Tracheal epithelial cell (primary cell): Measurements from ENCODE around the gene CCHCR1. TPM values are rescaled to one million over a fixed set of nuclear protein-coding genes. Genes with fewer than 3 reads are reported as not detected.

Experiments used
- total RNA-seq: library from RNA; depleted of rRNA; stranded (reverse); fragments of >200 nt; gene quantifications from 2 replicates; pipeline ENCODE4 v1.2.1, GENCODE V29; 2014

Gene CCHCR1, protein sequence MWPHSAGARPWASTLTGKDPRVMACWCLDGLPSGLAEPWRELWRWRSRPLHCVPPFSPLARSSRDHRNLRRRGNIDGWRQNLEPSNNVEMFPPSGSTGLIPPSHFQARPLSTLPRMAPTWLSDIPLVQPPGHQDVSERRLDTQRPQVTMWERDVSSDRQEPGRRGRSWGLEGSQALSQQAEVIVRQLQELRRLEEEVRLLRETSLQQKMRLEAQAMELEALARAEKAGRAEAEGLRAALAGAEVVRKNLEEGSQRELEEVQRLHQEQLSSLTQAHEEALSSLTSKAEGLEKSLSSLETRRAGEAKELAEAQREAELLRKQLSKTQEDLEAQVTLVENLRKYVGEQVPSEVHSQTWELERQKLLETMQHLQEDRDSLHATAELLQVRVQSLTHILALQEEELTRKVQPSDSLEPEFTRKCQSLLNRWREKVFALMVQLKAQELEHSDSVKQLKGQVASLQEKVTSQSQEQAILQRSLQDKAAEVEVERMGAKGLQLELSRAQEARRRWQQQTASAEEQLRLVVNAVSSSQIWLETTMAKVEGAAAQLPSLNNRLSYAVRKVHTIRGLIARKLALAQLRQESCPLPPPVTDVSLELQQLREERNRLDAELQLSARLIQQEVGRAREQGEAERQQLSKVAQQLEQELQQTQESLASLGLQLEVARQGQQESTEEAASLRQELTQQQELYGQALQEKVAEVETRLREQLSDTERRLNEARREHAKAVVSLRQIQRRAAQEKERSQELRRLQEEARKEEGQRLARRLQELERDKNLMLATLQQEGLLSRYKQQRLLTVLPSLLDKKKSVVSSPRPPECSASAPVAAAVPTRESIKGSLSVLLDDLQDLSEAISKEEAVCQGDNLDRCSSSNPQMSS
- 11.5 and 18.3 TPM in 2 replicates for total RNA-seq

DNA sequence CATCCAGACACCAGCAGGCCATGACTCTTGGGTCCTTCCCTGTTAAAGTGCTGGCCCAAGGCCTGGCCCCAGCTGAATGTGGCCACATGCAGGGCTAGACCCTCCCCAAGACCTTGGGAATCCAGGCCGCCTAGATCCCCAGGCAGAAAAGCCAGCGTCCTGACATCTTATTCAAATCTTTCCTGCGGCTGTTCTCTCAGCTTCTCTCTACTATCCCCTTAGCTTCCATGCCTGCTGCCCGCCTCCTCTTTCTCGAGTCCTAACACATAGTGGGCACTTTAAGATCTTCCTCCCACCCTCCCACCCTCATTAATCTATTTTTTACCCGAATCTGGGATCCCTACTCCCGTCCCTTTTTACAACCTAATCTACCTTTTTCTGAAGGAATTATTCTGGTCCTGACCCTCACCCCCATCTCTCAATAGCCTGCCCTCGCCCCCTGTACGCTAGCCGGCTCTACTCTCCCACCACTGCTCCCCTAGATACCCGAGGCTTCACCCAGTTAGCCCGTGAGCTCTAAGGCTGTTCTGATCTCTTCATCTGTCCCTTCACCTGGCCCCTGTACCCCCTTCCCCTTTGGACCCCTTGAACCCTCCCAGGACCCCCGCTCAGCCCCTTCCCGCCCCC lies at the start of gene CCHCR1:
CCHCR1 (minus strand) TSS at position 290 of the 627 bp plus-strand sequence; CDS start at position 88, 202 bp downstream.

DNA sequence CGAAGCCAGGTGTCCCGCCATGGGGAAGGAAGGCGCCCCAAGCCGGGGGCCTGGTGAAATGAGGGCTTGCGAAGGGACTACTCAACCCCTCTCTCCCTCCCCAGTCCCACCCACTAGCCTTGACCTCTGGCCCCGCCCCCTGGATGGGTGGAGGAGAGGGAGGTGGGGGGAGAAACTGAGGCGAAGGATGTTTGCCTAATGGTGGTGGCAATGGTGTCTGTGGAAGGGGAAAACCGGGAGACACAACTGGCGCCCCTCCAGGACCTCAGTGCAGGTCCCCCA lies 12.9 kb upstream of the CCHCR1 start, which contains the start of gene POU5F1:
POU5F1 (minus strand) TSS at position 83 of the 282 bp plus-strand sequence; CDS start at position 21, 62 bp downstream.

DNA sequence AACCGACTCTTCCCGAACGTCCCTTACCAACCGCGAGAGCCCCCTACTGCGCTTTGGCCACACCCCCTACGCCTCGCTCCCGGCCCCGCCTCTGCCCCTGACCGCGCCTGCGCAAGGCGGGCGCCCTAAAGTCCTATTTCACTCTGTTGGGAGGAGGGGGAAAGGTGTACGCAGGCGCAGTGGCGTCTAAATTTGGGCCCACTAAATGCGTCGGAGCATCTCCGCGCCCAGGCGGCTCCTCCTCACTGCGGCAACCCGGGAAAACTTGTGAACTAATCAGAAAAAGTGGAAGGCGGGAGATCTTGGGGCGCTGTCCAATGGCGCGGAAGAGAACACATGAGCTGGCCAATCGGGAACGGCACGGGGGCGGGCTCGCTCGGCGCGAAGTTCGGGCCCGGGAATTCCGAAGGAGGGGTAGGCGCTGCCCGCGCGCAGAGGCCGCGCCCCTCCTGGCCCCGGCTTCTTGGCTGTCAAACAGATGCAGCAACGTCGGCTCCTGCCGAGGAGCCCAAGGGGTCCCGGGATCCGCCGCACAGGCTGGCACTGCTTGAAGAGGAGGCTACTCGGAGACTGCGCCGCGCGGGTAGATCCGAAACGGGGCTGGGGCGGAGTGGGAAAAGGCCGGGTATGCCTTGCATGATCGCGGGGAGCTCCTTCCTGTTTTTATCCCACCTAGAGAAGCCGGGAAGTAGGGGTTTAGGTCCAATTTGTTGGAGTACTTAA lies 699 bp upstream of the CCHCR1 start, which contains the start of gene TCF19:
TCF19 (plus strand) TSS at position 450 of the 723 bp plus-strand sequence. CDS start 881 bp downstream, outside the sequence.

DNA sequence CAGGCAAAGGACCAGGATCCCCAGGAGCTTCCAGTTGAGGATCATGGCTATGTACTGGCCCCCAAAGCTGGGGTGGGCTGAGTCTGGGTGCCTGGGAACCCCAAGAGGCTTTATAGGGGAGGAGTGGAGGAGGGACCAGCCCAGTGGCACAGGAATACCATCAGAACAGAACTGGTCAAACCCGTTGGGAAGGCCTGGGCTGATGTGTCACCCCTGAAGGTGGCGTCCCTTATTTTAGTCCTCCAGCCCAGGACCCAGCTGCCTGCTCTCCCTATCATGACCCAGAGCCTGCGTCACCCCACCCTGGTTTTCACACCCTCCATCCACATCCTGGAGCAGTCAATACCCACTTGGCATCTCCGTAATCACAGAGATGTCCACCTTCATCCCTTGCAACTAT lies 18.6 kb downstream of the CCHCR1 start, which contains the start of gene PSORS1C2:
PSORS1C2 (minus strand) TSS at position 85 of the 400 bp plus-strand sequence; CDS start at position 45, 40 bp downstream.

DNA sequence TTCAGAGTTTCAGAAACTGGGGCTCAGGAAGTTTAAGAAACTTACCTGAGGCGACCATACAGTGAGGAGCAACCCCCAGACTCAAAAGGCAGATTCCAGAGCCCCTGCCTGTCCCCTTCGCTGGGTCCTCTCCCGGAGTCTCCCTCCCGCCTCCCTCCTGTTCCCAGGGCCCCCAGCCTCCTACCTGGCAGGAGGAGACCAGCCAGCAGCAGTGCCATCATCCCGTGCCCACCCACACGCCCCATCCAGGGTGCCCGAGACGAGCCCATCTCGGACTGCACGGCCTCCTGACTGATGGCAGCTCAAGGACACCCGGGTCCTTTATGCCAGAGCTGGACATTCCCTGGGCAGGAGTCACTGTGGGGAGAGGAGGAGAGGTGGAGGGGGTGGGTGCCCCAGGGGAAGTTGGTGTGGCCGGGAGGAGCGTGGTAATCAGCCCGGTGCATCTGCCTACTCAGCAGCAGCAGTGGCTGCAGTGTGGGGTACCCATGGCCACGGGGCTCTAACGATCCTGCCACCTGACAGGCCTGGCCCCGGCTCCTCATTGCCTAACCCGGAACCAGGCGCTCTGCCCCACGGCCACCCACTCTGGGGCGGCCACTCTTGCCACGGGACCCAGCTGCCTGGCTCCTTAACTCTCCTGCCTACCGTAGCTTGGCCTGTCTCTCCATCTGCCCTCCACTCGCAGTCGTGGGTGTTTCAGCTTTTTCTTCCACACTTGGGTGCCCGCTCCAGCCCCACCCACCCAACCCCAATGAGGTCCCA lies 37.3 kb downstream of the CCHCR1 start, which contains the start of gene CDSN:
CDSN (minus strand) TSS at position 296 of the 765 bp plus-strand sequence; CDS start at position 269, 27 bp downstream.

DNA sequence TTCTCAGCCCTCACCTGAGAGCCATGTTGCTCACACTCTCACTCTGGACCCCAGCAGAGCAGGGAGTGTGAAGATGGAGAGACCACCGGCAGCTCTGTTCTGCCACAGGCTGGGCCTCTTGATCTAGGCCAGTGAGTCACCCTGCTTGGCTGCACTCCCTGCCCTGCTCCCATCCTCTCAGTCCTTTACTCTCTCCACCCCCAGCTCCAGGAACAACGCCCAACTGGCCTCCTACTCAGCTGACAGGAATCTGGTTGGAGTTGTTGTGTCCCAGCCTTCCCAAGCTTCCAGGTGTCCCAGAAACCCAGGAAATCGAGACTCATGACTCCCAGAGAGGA lies 43.1 kb downstream of the CCHCR1 start, which contains the start of gene PSORS1C1:
PSORS1C1 (plus strand) TSS at position 260 of the 338 bp plus-strand sequence. CDS start 14,833 bp downstream, outside the sequence.

DNA sequence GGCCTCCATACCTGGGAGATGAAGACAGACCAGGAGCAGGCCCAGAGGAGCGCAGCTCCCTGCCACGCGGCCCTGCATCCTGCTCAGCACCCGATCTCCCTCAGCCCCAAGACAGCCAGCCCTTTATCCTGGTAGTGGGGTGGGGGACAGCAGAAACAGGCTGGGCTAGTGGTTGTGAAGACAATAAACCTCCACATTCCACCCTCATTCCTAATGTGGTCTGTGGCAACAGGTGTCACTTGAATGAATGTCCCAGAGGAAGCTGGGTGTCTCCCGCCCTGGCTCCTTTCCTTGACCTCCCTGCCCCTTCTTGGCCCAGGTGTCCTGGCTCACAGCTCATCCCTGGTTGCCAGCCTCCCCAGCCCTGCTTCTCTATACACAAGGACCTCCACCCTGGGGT lies 45.1 kb downstream of the CCHCR1 start, which contains the start of gene C6orf15:
C6orf15 (minus strand) TSS at position 98 of the 400 bp plus-strand sequence; CDS start at position 78, 20 bp downstream.

Other genes starting within 250 kb of the CCHCR1 start
- gene GTF2H4, start 249.6 kb downstream of the CCHCR1 start, total RNA-seq: 12.3 and 13.4 TPM in 2 replicates
- gene VARS2, start 243.6 kb downstream of the CCHCR1 start, total RNA-seq: 21.7 and 46.3 TPM in 2 replicates
- gene SFTA2, start 225.6 kb downstream of the CCHCR1 start, total RNA-seq: 2.7 TPM in 1 of 2 replicates, not detected in the other
- gene MUCL3, start 216.8 kb downstream of the CCHCR1 start, total RNA-seq: under 0.01 TPM in 1 of 2 replicates, not detected in the other
- gene MUC21, start 174.1 kb downstream of the CCHCR1 start, total RNA-seq: under 0.01 and 0.21 TPM in 2 replicates
- not detected in 2 replicates for gene MUC22, start 147.3 kb downstream of the CCHCR1 start, total RNA-seq
- gene C6orf15, start 45.2 kb downstream of the CCHCR1 start, total RNA-seq: 1.2 TPM in 1 of 2 replicates, not detected in the other
- 0.43 and 1.7 TPM in 2 replicates for gene PSORS1C1, start 43.0 kb downstream of the CCHCR1 start, total RNA-seq
- 0.24 TPM in 1 of 2 replicates, not detected in the other for gene CDSN, start 37.4 kb downstream of the CCHCR1 start, total RNA-seq
- not detected in 2 replicates for gene PSORS1C2, start 18.7 kb downstream of the CCHCR1 start, total RNA-seq
- 3.0 and 6.0 TPM in 2 replicates for gene TCF19, start 787 bp upstream of the CCHCR1 start, total RNA-seq
- 0.21 and 1.2 TPM in 2 replicates for gene POU5F1, start 12.9 kb upstream of the CCHCR1 start, total RNA-seq
- 191 and 310 TPM in 2 replicates for gene HLA-C, start 114.3 kb upstream of the CCHCR1 start, total RNA-seq
- 37.1 and 164 TPM in 2 replicates for gene HLA-B, start 199.4 kb upstream of the CCHCR1 start, total RNA-seq
- 28.7 and 56.9 TPM in 2 replicates for gene MICA, start 245.8 kb upstream of the CCHCR1 start, total RNA-seq